GM18520 (cell line): ENCODE data around the gene CYLC1.

Experiments used
- ATAC-seq: cut with Tn5 transposase; IDR thresholded peaks from one replicate; pipeline ENCODE4 v1.9.1; 2021; ENCODE audit not compliant: unreplicated experiment

Gene CYLC1

DNA sequence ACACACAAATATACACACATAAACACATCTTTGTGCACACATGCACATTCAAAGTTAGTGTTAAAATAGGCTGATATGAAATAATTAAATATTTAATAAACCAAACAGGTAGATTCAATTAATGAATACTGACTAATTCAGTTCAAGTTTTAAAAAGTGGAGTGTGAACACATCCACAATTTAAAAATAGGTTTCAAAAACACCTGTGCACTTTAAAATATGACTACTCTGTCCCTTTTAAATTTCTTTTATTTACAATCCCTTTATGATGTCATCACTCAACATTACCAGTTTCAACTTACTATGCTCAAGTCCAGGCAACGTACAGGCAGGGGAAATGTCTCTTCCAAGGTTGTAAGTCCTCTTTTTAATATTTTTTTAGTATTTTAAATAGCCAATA is at the start of gene CYLC1:
Gene CYLC1 (plus strand): TSS at position 301 of the 400 bp plus-strand sequence. CDS start 37 bp downstream, at position 338.
- ATAC-seq, result no peak

DNA sequence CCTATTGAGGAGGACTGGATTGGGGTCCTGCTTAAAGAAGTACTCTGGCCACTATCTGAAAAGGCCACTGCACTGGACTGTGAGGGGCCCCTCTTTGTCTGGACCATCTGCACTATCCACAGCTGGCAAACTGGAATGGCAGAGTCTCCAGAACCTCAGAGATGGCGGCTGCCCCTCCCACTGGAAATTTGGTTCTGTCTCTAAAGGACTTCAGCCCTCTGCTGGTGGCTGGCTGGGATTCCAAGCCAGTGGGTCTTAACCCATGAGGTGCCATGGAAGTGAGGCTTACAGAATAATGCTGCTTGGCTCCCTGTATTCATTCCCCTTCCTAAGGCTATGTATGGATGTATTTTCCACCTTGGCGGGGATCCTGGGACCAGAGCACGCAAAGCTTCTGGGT is 41.6 kb upstream of the CYLC1 start:
- no peak for ATAC-seq

DNA sequence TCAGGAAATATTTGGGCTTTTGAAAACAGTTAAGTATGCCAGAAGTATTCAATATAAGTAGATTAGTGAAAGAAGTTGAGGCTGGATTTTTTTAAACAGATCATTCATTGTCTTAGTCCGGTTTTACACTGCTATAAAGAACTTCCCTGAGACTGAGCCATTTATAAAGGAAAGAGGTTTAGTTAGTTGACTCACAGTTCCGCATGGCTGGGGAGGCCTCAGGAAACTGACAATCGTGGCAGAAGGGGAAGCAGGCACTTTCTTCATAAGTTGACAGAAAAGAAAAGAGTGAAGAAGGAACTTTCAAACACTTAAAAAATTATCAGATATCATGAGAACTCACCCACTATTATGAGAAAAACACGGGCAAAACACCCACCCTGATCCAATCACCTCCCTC is 31.1 kb upstream of the CYLC1 start:
- no peak for ATAC-seq

GRCh38 chrX:83845397-83845796 is 15.5 kb upstream of the CYLC1 start:
- no peak for ATAC-seq

DNA sequence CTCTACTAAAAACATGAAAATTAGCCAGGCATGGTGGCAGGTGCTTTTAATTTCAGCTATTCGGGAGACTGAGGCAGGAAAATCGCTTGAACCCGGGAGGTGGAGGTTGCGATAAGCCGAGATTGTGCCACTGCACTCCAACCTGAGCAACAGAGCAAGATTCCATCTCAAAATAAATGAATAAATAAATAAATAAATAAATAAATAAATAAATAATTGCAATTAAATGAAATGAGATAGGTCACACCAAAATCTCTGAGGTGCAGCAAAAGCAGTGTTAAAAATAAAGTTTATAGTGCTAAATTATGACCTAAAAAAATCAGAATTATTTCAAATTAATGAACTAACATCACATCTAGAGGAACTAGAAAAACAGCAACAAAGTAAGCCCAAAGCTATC is 13.6 kb upstream of the CYLC1 start:
- ATAC-seq, result no peak

DNA sequence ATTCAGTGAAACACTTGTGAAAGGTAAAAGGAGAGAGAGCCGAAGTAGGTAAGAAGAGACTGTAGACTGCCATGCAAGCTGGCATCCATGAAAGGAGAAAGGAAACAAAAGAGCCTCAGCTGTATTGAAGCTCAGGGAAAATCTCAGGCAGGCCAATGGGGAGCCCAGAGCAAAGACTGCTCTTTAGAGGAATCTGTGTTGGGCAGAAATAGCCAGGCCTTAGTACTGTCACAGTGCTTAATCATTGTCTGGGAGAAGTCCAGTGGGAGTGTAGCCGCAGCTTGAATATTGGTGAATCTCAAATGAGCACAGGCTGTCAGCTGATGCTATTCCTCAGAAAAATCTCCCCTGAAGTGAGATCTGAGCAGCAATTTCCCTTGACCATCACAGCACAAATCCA is 27.6 kb downstream of the CYLC1 start:
- ATAC-seq, result no peak

DNA sequence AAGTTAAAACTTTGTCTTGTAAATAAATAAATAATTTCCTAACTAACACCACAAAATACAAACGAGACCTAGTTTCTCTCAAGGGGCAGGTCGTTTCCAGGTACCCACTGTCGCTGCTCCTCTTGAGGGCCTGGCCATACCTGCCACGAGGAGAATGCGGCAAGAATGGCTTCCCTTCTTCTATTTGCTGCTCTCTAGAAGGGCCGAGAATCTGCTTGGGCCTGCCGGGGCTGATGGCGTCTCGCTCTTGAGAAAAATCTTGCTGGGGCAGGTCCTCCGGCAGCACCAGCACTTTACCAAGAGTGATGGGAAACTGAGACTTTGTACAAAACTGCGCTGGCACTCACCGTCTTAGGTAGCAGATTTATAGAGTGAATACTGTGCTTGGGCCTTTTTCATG is 31.5 kb downstream of the CYLC1 start:
- no peak for ATAC-seq

- no peak for ATAC-seq
These were observed 46.0 kb downstream of the CYLC1 start for GRCh38 chrX:83906921-83907320.

- no peak for ATAC-seq
These were observed 55.6 kb downstream of the CYLC1 start for GRCh38 chrX:83916525-83916924.

GRCh38 chrX:83934220-83934619 is 73.3 kb downstream of the CYLC1 start:
- ATAC-seq, result no peak
